ENCODE results near the gene MYBL2. TPM values are rescaled to one million over a fixed set of nuclear protein-coding genes. Genes with fewer than 3 reads are reported as not detected.

Gene MYBL2
- polyA plus RNA-seq, 1 of the 3 experiments (the other 2 are of a cell fraction): 9.7 TPM

DNA sequence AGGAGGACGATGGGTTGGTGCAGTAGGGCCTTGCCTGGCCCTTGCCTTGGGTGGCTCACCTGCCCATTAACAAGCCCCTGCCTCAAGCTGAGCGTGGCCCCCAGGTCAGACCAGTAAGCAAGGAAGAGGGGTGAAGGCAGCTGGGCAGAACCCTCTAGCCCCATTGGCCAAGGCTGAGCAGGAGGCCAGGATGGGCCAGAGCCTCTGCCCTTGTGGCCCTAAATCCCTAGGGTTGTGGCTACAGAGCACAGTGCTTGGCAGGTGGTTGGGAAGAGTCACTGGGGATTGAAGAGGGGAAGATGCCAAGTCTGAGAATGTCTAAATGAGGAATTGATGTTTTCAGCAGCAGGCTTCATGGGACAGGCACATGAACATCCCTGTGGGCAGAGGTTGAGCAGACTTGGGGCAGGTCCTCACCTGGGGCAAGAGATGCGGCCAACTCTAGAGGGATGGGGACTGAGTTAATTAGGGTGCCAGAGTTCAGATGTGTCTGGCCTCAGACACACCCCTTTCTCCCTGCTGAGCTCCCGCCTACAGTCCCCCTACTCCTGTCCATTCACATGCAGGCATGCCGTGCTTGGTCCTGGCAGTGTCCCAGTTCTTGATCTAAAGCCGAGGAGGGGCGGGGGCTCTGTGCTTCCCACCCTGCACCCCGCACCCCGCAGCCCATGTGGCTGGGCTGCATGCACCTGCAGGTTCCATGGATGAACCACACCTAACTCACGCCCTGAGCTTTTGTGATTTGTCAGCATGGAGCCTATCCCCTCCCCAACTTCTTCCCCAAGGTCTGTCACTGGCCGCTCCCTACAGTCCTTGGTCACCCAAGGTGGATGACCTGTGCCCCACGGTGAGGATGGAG is 50.1 kb downstream of the MYBL2 start (continued):
- TF ChIP-seq, protein P1, sequence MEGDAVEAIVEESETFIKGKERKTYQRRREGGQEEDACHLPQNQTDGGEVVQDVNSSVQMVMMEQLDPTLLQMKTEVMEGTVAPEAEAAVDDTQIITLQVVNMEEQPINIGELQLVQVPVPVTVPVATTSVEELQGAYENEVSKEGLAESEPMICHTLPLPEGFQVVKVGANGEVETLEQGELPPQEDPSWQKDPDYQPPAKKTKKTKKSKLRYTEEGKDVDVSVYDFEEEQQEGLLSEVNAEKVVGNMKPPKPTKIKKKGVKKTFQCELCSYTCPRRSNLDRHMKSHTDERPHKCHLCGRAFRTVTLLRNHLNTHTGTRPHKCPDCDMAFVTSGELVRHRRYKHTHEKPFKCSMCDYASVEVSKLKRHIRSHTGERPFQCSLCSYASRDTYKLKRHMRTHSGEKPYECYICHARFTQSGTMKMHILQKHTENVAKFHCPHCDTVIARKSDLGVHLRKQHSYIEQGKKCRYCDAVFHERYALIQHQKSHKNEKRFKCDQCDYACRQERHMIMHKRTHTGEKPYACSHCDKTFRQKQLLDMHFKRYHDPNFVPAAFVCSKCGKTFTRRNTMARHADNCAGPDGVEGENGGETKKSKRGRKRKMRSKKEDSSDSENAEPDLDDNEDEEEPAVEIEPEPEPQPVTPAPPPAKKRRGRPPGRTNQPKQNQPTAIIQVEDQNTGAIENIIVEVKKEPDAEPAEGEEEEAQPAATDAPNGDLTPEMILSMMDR (IDR thresholded peaks at IDR 0.05): no peak
- TF ChIP-seq JUND (IDR thresholded peaks at IDR 0.05): no peak

DNA sequence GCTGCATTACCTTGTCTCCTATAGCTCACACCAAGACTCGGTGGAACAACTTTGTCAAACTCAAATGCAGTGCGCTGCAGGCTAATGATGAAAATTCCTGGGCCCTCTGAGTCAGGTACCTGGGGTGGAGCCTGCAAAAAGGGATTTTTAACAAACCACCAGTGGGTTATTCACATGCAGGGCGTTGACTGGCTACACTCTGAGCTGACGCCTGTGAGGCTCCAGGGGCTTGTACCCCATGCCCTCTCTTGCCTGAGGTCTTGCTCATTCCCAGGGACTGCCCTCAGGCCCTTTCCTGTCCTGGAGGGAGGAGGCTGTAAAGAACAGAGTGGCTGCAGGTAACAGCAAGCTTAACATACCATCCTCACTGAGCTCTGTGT is 50.7 kb downstream of the MYBL2 start:
- Histone ChIP-seq H2AFZ (ENCODE audit: low read depth) (no peak overlapping the region), H3K27ac (ENCODE audit: low read depth in 2 of 2, low read length in 1 of 2) (no peak overlapping the region), H3K4me1 (ENCODE audit: control insufficient read depth in 1 of 2, insufficient read depth in 2 of 2, low read depth in 1 of 2, low read length in 1 of 2) (peaks cover 0 to 3% of the 10 kb centered on the region in 2 experiments; a peak in 1 of 4 replicates), H4K20me1 (ENCODE audit: insufficient read depth) (no peaks in the 10 kb centered on the region), H3F3A (replicated peaks; ENCODE audit: insufficient read depth) (no peaks in the 10 kb centered on the region), H3K9ac (no peak overlapping the region), H3K9me2 (no peaks in the 10 kb centered on the region), H3K4me3 (ENCODE audit: low read depth in 2 of 2, low read length in 1 of 2) (no peak overlapping the region), H3K9me3 (no peaks in the 10 kb centered on the region), H3K27me3 (ENCODE audit: insufficient read depth) (no peaks in the 10 kb centered on the region), H3K79me2 (ENCODE audit: insufficient read depth) (no peaks in the 10 kb centered on the region), H3K4me2 (no peak overlapping the region), H3K36me3 (replicated peaks in 1 of 2; ENCODE audit: control insufficient read depth in 1 of 2, insufficient read depth in 2 of 2, low read length in 1 of 2) (peaks cover 0 to 3% of the 10 kb centered on the region in 2 experiments)
- no peak for DNase-seq
- CTCF ChIA-PET: interaction anchor here (1.2 to 1.8 kb wide), 3 partner anchors 26 to 179 kb away, joined by 3 to 7 read pairs (median 3); no protein-coding TSS in a partner anchor
- POLR2A ChIA-PET: no interaction called here
- 95% methylated on average over 3 of the region's 4 CpGs for WGBS (ENCODE audit: low lambda C conversion rate)
- TF ChIP-seq YY1 (IDR thresholded peaks at IDR 0.05; ENCODE audit: low read depth): no peak
- no peak for TF ChIP-seq GABPA (IDR thresholded peaks at IDR 0.05; ENCODE audit: low read depth)
- no peak for TF ChIP-seq EZH2phosphoT487 (IDR thresholded peaks at IDR 0.05; ENCODE audit: borderline replicate concordance, low read depth)
- TF ChIP-seq, protein P2, sequence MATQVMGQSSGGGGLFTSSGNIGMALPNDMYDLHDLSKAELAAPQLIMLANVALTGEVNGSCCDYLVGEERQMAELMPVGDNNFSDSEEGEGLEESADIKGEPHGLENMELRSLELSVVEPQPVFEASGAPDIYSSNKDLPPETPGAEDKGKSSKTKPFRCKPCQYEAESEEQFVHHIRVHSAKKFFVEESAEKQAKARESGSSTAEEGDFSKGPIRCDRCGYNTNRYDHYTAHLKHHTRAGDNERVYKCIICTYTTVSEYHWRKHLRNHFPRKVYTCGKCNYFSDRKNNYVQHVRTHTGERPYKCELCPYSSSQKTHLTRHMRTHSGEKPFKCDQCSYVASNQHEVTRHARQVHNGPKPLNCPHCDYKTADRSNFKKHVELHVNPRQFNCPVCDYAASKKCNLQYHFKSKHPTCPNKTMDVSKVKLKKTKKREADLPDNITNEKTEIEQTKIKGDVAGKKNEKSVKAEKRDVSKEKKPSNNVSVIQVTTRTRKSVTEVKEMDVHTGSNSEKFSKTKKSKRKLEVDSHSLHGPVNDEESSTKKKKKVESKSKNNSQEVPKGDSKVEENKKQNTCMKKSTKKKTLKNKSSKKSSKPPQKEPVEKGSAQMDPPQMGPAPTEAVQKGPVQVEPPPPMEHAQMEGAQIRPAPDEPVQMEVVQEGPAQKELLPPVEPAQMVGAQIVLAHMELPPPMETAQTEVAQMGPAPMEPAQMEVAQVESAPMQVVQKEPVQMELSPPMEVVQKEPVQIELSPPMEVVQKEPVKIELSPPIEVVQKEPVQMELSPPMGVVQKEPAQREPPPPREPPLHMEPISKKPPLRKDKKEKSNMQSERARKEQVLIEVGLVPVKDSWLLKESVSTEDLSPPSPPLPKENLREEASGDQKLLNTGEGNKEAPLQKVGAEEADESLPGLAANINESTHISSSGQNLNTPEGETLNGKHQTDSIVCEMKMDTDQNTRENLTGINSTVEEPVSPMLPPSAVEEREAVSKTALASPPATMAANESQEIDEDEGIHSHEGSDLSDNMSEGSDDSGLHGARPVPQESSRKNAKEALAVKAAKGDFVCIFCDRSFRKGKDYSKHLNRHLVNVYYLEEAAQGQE (IDR thresholded peaks at IDR 0.05; ENCODE audit: low read depth, low read length): no peak
- TF ChIP-seq TCF12 (IDR thresholded peaks at IDR 0.05): no peak
- TF ChIP-seq, protein P1 (IDR thresholded peaks at IDR 0.05): no peak
- TF ChIP-seq, protein P3, sequence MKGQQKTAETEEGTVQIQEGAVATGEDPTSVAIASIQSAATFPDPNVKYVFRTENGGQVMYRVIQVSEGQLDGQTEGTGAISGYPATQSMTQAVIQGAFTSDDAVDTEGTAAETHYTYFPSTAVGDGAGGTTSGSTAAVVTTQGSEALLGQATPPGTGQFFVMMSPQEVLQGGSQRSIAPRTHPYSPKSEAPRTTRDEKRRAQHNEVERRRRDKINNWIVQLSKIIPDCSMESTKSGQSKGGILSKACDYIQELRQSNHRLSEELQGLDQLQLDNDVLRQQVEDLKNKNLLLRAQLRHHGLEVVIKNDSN (IDR thresholded peaks at IDR 0.05; ENCODE audit: borderline replicate concordance, low read depth): no peak
- TF ChIP-seq JUND (IDR thresholded peaks at IDR 0.05): no peak
- no peak for TF ChIP-seq EP300 (IDR thresholded peaks at IDR 0.05; ENCODE audit: borderline replicate concordance in 1 of 2, low read depth in 1 of 2, low read length in 1 of 2)
- TF ChIP-seq, protein P4, sequence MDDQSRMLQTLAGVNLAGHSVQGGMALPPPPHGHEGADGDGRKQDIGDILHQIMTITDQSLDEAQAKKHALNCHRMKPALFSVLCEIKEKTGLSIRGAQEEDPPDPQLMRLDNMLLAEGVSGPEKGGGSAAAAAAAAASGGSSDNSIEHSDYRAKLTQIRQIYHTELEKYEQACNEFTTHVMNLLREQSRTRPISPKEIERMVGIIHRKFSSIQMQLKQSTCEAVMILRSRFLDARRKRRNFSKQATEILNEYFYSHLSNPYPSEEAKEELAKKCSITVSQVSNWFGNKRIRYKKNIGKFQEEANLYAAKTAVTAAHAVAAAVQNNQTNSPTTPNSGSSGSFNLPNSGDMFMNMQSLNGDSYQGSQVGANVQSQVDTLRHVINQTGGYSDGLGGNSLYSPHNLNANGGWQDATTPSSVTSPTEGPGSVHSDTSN (IDR thresholded peaks at IDR 0.05): no peak
- TF ChIP-seq, protein P5, sequence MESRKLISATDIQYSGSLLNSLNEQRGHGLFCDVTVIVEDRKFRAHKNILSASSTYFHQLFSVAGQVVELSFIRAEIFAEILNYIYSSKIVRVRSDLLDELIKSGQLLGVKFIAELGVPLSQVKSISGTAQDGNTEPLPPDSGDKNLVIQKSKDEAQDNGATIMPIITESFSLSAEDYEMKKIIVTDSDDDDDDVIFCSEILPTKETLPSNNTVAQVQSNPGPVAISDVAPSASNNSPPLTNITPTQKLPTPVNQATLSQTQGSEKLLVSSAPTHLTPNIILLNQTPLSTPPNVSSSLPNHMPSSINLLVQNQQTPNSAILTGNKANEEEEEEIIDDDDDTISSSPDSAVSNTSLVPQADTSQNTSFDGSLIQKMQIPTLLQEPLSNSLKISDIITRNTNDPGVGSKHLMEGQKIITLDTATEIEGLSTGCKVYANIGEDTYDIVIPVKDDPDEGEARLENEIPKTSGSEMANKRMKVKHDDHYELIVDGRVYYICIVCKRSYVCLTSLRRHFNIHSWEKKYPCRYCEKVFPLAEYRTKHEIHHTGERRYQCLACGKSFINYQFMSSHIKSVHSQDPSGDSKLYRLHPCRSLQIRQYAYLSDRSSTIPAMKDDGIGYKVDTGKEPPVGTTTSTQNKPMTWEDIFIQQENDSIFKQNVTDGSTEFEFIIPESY (IDR thresholded peaks at IDR 0.05; ENCODE audit: borderline replicate concordance, low read depth): no peak
- TF ChIP-seq POLR2AphosphoS5 (IDR thresholded peaks at IDR 0.05; ENCODE audit: low read depth, low read length): no peak
- no peak for TF ChIP-seq RCOR1 (IDR thresholded peaks at IDR 0.05; ENCODE audit: low read length)
- TF ChIP-seq SIN3A (IDR thresholded peaks at IDR 0.05; ENCODE audit: borderline replicate concordance, low read depth, low read length): no peak
- TF ChIP-seq TAF1 (IDR thresholded peaks at IDR 0.05; ENCODE audit: borderline replicate concordance, low read depth, low read length): no peak
- TF ChIP-seq FOXM1 (IDR thresholded peaks at IDR 0.05; ENCODE audit: low read depth): no peak
- TF ChIP-seq NFIC (IDR thresholded peaks at IDR 0.05; ENCODE audit: borderline replicate concordance): no peak
- TF ChIP-seq FOXJ3 (CRISPR knock-in tag; IDR thresholded peaks at IDR 0.05): no peak

Measured in SK-N-SH (cell line).